Measurements from ENCODE around the gene GSE1.

Gene GSE1

DNA sequence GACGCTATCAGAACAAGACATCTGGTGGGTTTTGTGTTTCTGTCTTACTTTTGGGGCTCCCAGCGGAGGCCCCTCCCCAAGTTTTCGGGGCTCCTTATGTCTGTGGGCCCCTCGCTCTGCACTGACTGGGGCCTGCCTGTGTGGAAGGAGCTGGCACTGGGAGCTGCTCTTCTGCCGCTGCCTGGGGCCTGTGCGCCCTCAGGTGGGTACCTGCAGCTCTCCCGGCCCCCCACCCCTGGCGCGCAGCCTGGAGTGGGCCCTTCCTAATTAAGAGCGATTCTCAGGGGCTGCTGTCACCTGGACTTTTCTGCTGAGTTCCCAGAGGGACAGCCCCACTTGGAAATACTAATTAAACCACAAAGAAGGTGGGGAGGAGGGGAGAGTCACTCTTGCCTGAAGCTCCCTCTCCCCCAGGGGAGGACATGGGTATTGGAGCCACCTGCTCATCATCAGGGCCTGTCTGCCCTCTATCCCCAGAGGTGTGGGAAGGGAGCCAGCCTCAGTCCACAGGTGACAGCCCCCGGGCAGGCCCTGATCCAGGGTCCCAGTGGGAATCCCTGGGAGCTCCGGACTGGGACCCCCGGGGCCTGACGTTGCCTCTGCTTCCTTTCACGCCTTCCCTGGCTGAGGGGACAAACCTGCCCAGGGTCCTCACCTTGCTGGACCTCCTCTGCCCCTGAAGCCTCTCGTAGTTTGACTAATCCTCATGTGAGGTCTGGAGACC lies 36.5 kb downstream of the GSE1 start:
- H3K27ac ChIP-seq (replicated peaks): no peak overlapping the region
- no peaks in the 10 kb centered on the region for H3K27me3 ChIP-seq (ENCODE audit: insufficient read depth, poor library complexity, severe bottlenecking)
- TF ChIP-seq SPI1 (IDR thresholded peaks at IDR 0.05; ENCODE audit: borderline replicate concordance, low read depth): no peak
- TF ChIP-seq, protein P1, sequence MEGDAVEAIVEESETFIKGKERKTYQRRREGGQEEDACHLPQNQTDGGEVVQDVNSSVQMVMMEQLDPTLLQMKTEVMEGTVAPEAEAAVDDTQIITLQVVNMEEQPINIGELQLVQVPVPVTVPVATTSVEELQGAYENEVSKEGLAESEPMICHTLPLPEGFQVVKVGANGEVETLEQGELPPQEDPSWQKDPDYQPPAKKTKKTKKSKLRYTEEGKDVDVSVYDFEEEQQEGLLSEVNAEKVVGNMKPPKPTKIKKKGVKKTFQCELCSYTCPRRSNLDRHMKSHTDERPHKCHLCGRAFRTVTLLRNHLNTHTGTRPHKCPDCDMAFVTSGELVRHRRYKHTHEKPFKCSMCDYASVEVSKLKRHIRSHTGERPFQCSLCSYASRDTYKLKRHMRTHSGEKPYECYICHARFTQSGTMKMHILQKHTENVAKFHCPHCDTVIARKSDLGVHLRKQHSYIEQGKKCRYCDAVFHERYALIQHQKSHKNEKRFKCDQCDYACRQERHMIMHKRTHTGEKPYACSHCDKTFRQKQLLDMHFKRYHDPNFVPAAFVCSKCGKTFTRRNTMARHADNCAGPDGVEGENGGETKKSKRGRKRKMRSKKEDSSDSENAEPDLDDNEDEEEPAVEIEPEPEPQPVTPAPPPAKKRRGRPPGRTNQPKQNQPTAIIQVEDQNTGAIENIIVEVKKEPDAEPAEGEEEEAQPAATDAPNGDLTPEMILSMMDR (IDR thresholded peaks at IDR 0.05; ENCODE audit: insufficient read depth, low read length): no peak
- no peak for TF ChIP-seq GABPA (IDR thresholded peaks at IDR 0.05; ENCODE audit: low read depth)
- TF ChIP-seq, protein P2, sequence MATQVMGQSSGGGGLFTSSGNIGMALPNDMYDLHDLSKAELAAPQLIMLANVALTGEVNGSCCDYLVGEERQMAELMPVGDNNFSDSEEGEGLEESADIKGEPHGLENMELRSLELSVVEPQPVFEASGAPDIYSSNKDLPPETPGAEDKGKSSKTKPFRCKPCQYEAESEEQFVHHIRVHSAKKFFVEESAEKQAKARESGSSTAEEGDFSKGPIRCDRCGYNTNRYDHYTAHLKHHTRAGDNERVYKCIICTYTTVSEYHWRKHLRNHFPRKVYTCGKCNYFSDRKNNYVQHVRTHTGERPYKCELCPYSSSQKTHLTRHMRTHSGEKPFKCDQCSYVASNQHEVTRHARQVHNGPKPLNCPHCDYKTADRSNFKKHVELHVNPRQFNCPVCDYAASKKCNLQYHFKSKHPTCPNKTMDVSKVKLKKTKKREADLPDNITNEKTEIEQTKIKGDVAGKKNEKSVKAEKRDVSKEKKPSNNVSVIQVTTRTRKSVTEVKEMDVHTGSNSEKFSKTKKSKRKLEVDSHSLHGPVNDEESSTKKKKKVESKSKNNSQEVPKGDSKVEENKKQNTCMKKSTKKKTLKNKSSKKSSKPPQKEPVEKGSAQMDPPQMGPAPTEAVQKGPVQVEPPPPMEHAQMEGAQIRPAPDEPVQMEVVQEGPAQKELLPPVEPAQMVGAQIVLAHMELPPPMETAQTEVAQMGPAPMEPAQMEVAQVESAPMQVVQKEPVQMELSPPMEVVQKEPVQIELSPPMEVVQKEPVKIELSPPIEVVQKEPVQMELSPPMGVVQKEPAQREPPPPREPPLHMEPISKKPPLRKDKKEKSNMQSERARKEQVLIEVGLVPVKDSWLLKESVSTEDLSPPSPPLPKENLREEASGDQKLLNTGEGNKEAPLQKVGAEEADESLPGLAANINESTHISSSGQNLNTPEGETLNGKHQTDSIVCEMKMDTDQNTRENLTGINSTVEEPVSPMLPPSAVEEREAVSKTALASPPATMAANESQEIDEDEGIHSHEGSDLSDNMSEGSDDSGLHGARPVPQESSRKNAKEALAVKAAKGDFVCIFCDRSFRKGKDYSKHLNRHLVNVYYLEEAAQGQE (IDR thresholded peaks at IDR 0.05; ENCODE audit: insufficient replicate concordance, low read depth): no peak
- no peak for TF ChIP-seq POLR2AphosphoS5 (IDR thresholded peaks at IDR 0.05; ENCODE audit: low read depth)
- DNase-seq (ENCODE audit: low read depth in 1 of 2, low spot score in 1 of 2): no peak
- H3K4me3 ChIP-seq (replicated peaks; ENCODE audit: insufficient read depth, low read length): no peak overlapping the region

DNA sequence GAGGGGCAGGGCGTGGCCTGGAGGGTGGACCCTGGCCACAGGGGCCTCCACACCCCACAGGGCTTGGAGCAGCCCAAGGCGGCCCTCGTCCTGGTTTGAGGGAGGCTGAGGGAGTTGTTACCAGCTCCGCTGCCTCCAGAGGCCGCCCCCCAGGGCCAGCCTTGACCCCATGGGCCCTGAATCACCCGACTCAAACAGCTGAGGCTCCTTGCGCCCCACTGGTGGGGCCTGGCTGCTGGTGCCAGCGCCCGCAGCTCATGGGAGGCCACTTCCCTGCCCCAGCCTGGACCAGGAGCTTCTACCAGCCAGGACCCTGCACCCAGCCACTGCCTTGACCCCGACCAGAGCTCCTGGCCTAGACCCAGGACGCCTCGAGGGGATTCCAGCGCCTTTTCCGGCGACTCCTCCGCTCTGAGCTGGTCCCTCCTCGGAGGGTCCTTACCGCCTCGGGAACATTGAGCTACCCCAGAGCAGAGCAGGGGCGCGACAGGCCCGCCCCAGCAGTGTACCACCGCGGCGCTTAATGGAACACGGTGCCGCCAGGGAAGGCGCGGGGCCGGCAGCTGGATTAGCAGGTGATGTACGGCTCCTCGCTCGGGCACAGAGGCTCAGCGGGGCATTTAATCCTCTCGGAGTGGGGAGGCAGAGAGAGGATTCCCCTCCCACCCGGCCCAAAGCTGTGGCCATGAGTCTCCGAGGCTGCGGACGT lies 37.2 kb downstream of the GSE1 start:
- no peak for DNase-seq (ENCODE audit: low read depth in 1 of 2, low spot score in 1 of 2)
- H3K27ac ChIP-seq (replicated peaks): no peak overlapping the region
- TF ChIP-seq GABPA (IDR thresholded peaks at IDR 0.05; ENCODE audit: low read depth): no peak
- no peak for TF ChIP-seq SPI1 (IDR thresholded peaks at IDR 0.05; ENCODE audit: borderline replicate concordance, low read depth)
- TF ChIP-seq, protein P1 (IDR thresholded peaks at IDR 0.05; ENCODE audit: insufficient read depth, low read length): no peak
- TF ChIP-seq, protein P2 (IDR thresholded peaks at IDR 0.05; ENCODE audit: insufficient replicate concordance, low read depth): no peak
- TF ChIP-seq POLR2AphosphoS5 (IDR thresholded peaks at IDR 0.05; ENCODE audit: low read depth): no peak
- H3K4me3 ChIP-seq (replicated peaks; ENCODE audit: insufficient read depth, low read length): no peak overlapping the region
- H3K27me3 ChIP-seq (ENCODE audit: insufficient read depth, poor library complexity, severe bottlenecking): no peaks in the 10 kb centered on the region

DNA sequence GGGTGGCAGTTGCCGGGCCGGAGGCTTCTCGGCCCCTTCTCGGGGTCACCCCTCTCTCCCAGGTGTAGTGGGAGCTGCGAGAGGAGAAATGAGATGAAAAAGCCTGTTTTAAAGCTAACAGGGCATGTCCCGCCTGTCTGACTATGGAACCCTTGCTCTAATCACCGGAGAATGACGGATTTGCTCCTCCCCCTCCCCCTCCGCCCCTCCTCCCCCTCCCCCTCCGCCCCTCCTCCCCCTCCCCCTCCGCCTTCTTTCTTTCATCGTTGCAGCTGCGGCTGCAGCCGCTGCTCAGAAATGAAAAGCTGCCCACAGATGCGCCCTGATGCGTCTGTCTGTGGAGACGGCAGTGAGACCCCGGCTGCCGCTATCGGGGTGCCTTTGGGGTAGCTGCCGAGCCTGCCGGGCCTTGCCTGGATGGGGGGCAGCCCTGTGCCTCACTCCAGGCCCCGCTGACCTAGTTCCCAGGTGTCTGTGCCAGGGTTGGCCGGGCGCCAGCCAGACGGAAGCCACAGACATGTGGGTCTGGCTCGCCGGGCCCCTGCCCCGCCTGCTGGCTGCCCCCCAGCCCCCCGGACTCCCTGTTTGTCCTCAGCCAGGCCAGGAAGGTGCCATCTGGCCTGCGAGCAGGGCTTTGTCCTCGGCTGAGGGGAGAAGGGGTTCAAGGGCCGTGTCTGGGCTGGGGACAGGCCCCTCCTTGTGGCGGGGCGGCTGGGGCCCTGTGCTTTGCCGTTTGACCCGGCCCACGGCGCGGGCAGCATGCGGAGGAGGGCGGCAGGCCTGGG lies 37.9 kb downstream of the GSE1 start:
- Histone ChIP-seq H3K27me3 (ENCODE audit: insufficient read depth, poor library complexity, severe bottlenecking) (no peaks in the 10 kb centered on the region), H3K4me3 (replicated peaks; ENCODE audit: insufficient read depth, low read length) (no peak overlapping the region), H3K27ac (replicated peaks) (no peak overlapping the region)
- TF ChIP-seq GABPA (IDR thresholded peaks at IDR 0.05; ENCODE audit: low read depth): no peak
- no peak for TF ChIP-seq POLR2AphosphoS5 (IDR thresholded peaks at IDR 0.05; ENCODE audit: low read depth)
- TF ChIP-seq, protein P1 (IDR thresholded peaks at IDR 0.05; ENCODE audit: insufficient read depth, low read length): no peak
- TF ChIP-seq SPI1 (IDR thresholded peaks at IDR 0.05; ENCODE audit: borderline replicate concordance, low read depth): no peak
- TF ChIP-seq, protein P2 (IDR thresholded peaks at IDR 0.05; ENCODE audit: insufficient replicate concordance, low read depth): no peak
- no peak for DNase-seq (ENCODE audit: low read depth in 1 of 2, low spot score in 1 of 2)

Measured in HL-60 (cell line).